GM21576 (cell line): ENCODE data around the gene TAOK1.

ENCODE experiments used
- ATAC-seq: cut with Tn5 transposase; IDR thresholded peaks from one replicate; pipeline ENCODE4 v1.9.1; 2021; ENCODE audit warnings: mild to moderate bottlenecking, moderate library complexity; ENCODE audit not compliant: unreplicated experiment

Gene TAOK1

GRCh38 chr17:29592850-29593551 is 202.8 kb downstream of the TAOK1 start, which contains the start of gene ANKRD13B:
TSS of gene ANKRD13B (plus strand) at chr17:29593132. CDS start at chr17:29593622, 490 bp downstream.
- ATAC-seq, result no peak

GRCh38 chr17:29593591-29594518 is 203.7 kb downstream of the TAOK1 start:
- no peak for ATAC-seq

- ATAC-seq, result no peak
These were observed 204.4 kb downstream of the TAOK1 start for GRCh38 chr17:29594519-29595090.

GRCh38 chr17:29595107-29595942 is 205.2 kb downstream of the TAOK1 start:
- ATAC-seq, result no peak

GRCh38 chr17:29595943-29596774 is 206.0 kb downstream of the TAOK1 start:
- no peak for ATAC-seq

- ATAC-seq, result no peak
These were observed 206.6 kb downstream of the TAOK1 start for GRCh38 chr17:29596811-29597210.

- no peak for ATAC-seq
These were observed 207.4 kb downstream of the TAOK1 start for GRCh38 chr17:29597361-29598172.
